Measurements from ENCODE around the gene TMEM139. TPM values are rescaled to one million over a fixed set of nuclear protein-coding genes. Genes with fewer than 3 reads are reported as not detected.

The TMEM139 gene
- total RNA-seq, 2 donors from 2014 or later = 1.3 to 1.5 TPM

- H3K4me1 Mint-ChIP-seq (ENCODE audit: low read depth) = peaks cover 5% of the 10 kb centered on the region
- no peak overlapping the region for H3K27ac Mint-ChIP-seq
- no peak for ATAC-seq (replicated peaks in 1 of 2)
- H3K4me3 Mint-ChIP-seq = no peak overlapping the region
- no peak for DNase-seq
- no peaks in the 10 kb centered on the region for H3K9me3 Mint-ChIP-seq
- no peaks in the 10 kb centered on the region for H3K27me3 Mint-ChIP-seq (ENCODE audit: low read depth)
- no peaks in the 10 kb centered on the region for H3K36me3 Mint-ChIP-seq (ENCODE audit: insufficient read depth in 2 of 2)
These were observed 38.2 kb downstream of the TMEM139 start for GRCh38 chr7:143322760-143323633.

- peaks cover 5% of the 10 kb centered on the region for H3K4me1 Mint-ChIP-seq (ENCODE audit: low read depth)
- no peaks in the 10 kb centered on the region for H3K27me3 Mint-ChIP-seq (ENCODE audit: low read depth)
- no peak overlapping the region for H3K4me3 Mint-ChIP-seq
- H3K9me3 Mint-ChIP-seq = no peaks in the 10 kb centered on the region
- DNase-seq = no peak
- no peak overlapping the region for H3K27ac Mint-ChIP-seq
- ATAC-seq (replicated peaks in 1 of 2) = no peak
- no peaks in the 10 kb centered on the region for H3K36me3 Mint-ChIP-seq (ENCODE audit: insufficient read depth in 2 of 2)
These were observed 38.9 kb downstream of the TMEM139 start for GRCh38 chr7:143323653-143324052.

- no peaks in the 10 kb centered on the region for H3K36me3 Mint-ChIP-seq (ENCODE audit: insufficient read depth in 2 of 2)
- no peak for DNase-seq
- H3K4me3 Mint-ChIP-seq = no peak overlapping the region
- H3K27me3 Mint-ChIP-seq (ENCODE audit: low read depth) = no peaks in the 10 kb centered on the region
- ATAC-seq (replicated peaks in 1 of 2) = no peak
- H3K4me1 Mint-ChIP-seq (ENCODE audit: low read depth) = peaks cover 5% of the 10 kb centered on the region
- H3K9me3 Mint-ChIP-seq = no peaks in the 10 kb centered on the region
- H3K27ac Mint-ChIP-seq = no peak overlapping the region
These were observed 40.5 kb downstream of the TMEM139 start for GRCh38 chr7:143325240-143325639.

- ATAC-seq (replicated peaks in 1 of 2) (no peak), DNase-seq (no peak)
- Mint-ChIP-seq H3K27ac (no peak overlapping the region), H3K4me1 (ENCODE audit: low read depth) (peaks cover 5% of the 10 kb centered on the region), H3K36me3 (ENCODE audit: insufficient read depth in 2 of 2) (no peaks in the 10 kb centered on the region), H3K4me3 (no peak overlapping the region), H3K27me3 (ENCODE audit: low read depth) (no peaks in the 10 kb centered on the region), H3K9me3 (no peaks in the 10 kb centered on the region)
These were observed 43.1 kb downstream of the TMEM139 start for GRCh38 chr7:143327903-143328302.

- Mint-ChIP-seq H3K27me3 (ENCODE audit: low read depth) (no peaks in the 10 kb centered on the region), H3K4me1 (ENCODE audit: low read depth) (peaks cover 5% of the 10 kb centered on the region), H3K36me3 (ENCODE audit: insufficient read depth in 2 of 2) (no peaks in the 10 kb centered on the region), H3K9me3 (no peaks in the 10 kb centered on the region), H3K4me3 (no peak overlapping the region), H3K27ac (no peak overlapping the region)
- ATAC-seq (replicated peaks in 1 of 2) (no peak), DNase-seq (no peak)
These were observed 44.9 kb downstream of the TMEM139 start for GRCh38 chr7:143329471-143330170.

GRCh38 chr7:143331179-143331801 is 46.5 kb downstream of the TMEM139 start:
- H3K9me3 Mint-ChIP-seq = no peaks in the 10 kb centered on the region
- H3K27ac Mint-ChIP-seq = no peak overlapping the region

GRCh38 chr7:143334244-143334643 is 49.5 kb downstream of the TMEM139 start:
- H3K27me3 Mint-ChIP-seq (ENCODE audit: low read depth) = peaks cover 9% of the 10 kb centered on the region
- H3K9me3 Mint-ChIP-seq = no peaks in the 10 kb centered on the region
- DNase-seq = no peak
- no peak overlapping the region for H3K27ac Mint-ChIP-seq
- no peaks in the 10 kb centered on the region for H3K36me3 Mint-ChIP-seq (ENCODE audit: insufficient read depth in 2 of 2)
- H3K4me3 Mint-ChIP-seq = no peak overlapping the region
- no peaks in the 10 kb centered on the region for H3K4me1 Mint-ChIP-seq (ENCODE audit: low read depth)
- ATAC-seq (replicated peaks in 1 of 2) = no peak

More at GRCh38 chr7:143331179-143331801, 46.5 kb downstream of the TMEM139 start:
- no peaks in the 10 kb centered on the region for H3K36me3 Mint-ChIP-seq (ENCODE audit: insufficient read depth in 2 of 2)
- no peaks in the 10 kb centered on the region for H3K4me1 Mint-ChIP-seq (ENCODE audit: low read depth)
- H3K4me3 Mint-ChIP-seq = no peak overlapping the region
- peaks cover 5% of the 10 kb centered on the region for H3K27me3 Mint-ChIP-seq (ENCODE audit: low read depth)
- ATAC-seq (replicated peaks in 1 of 2) (no peak), DNase-seq (no peak)

GRCh38 chr7:143337216-143337615 is 52.5 kb downstream of the TMEM139 start:
- H3K36me3 Mint-ChIP-seq (ENCODE audit: insufficient read depth in 2 of 2) = no peaks in the 10 kb centered on the region
- H3K27me3 Mint-ChIP-seq (ENCODE audit: low read depth) = peaks cover 13% of the 10 kb centered on the region
- ATAC-seq (replicated peaks in 1 of 2) (peak in 1 of 2 donors; percentile 61), DNase-seq (no peak)
- no peak overlapping the region for H3K27ac Mint-ChIP-seq
- no peaks in the 10 kb centered on the region for H3K9me3 Mint-ChIP-seq
- no peaks in the 10 kb centered on the region for H3K4me1 Mint-ChIP-seq (ENCODE audit: low read depth)
- no peak overlapping the region for H3K4me3 Mint-ChIP-seq

Other genes with a start within 250 kb of the TMEM139 start
- not detected for gene OR6V1, start 232.6 kb upstream of the TMEM139 start, total RNA-seq
- not detected for gene PIP, start 152.9 kb upstream of the TMEM139 start, total RNA-seq
- not detected for gene TAS2R39, start 101.5 kb upstream of the TMEM139 start, total RNA-seq
- not detected for gene TAS2R40, start 62.9 kb upstream of the TMEM139 start, total RNA-seq
- gene GSTK1, start 21.5 kb upstream of the TMEM139 start, total RNA-seq = 100 to 1,000 TPM; 242 to 298 TPM
- gene CASP2, start 3.4 kb downstream of the TMEM139 start, total RNA-seq = 100 to 1,000 TPM; 126 to 128 TPM
- gene CLCN1, start 31.2 kb downstream of the TMEM139 start, total RNA-seq = under 1 TPM in 1 of 2 donors, not detected in 1; 0.09 TPM
- gene FAM131B, start 77.8 kb downstream of the TMEM139 start, total RNA-seq = 1 to 10 TPM; 3.1 TPM
- gene ZYX, start 96.4 kb downstream of the TMEM139 start, total RNA-seq = 100 to 1,000 TPM; 121 to 129 TPM
- gene EPHA1, start 123.9 kb downstream of the TMEM139 start, total RNA-seq = 1 to 10 TPM; 2.2 to 4.2 TPM
- not detected for gene TAS2R60, start 158.5 kb downstream of the TMEM139 start, total RNA-seq
- gene TAS2R41, start 192.9 kb downstream of the TMEM139 start, total RNA-seq = not detected